Astrocyte of the cerebellum (primary cell): ENCODE measurements around the gene RPP14.
"Not testable (repeated sequence)": the region's sequence is repeated elsewhere in the genome, so short reads cannot be mapped to it uniquely, and the experiment has no call there.

ENCODE experiments used
- DNase-seq: peaks from one replicate; pipeline ENCODE4 v3.0.0-alpha.2; 2011; ENCODE audit warnings: low read depth
- H3K4me3 ChIP-seq: 2 replicates; pipeline ENCODE4 v1.5.1; 2011; ENCODE audit warnings: mild to moderate bottlenecking, low read depth, low read length, moderate library complexity
- CTCF ChIP-seq: IDR thresholded peaks from 2 replicates; pipeline ENCODE4 v1.5.1; 2012; ENCODE audit warnings: low read length, low read depth, moderate library complexity, mild to moderate bottlenecking; ENCODE audit errors: missing control alignments
- in situ Hi-C: cut with HindIII; loops from 2 replicates; pipeline ENCODE4 v1.10.0; 2017; ENCODE audit warnings: low sequenced_read_pairs

Gene RPP14

DNA sequence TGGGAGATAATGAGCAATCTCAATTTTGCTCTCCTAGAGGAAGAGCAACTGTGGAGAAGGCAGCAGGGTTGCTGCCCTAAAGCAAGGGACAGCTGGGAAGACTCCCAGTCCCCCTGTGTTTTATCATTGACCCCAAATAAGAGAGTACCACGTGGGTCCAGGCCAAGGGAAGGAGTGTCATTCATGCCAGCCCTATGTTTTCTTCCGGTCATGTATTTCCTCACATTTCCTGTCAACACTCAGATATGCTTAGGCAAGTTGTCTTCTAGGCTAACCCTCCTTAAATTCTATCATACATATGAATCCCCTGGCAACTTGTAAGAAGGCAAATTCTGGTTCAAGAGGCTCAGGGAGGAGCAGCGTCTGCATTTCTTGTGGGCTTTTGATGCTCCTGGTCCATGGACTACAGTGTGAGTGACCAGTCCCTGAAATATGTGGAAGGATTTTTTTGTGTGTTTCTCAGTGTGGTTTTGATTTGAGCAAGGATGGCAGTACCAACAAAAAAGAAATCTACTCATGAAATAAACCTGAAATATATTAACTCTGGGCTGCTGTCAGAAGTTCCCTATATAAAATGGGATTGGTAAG is 31.9 kb upstream of the RPP14 start:
- H3K4me3 ChIP-seq, result no peak overlapping the region
- TF ChIP-seq CTCF, result no peak
- in situ Hi-C loops, result no loop called here
- no peak for DNase-seq

GRCh38 chr3:58281069-58281468 is 25.0 kb upstream of the RPP14 start:
- no peak overlapping the region for H3K4me3 ChIP-seq
- no peak for TF ChIP-seq CTCF
- no peak for DNase-seq
- in situ Hi-C loops, result no loop called here

GRCh38 chr3:58285334-58285733 is 20.7 kb upstream of the RPP14 start:
- no peak overlapping the region for H3K4me3 ChIP-seq
- in situ Hi-C loops, result loop anchor here (5.0 kb wide), 1 partner anchor 93 kb away; no protein-coding TSS in a partner anchor
- TF ChIP-seq CTCF, result no peak
- DNase-seq, result no peak

DNA sequence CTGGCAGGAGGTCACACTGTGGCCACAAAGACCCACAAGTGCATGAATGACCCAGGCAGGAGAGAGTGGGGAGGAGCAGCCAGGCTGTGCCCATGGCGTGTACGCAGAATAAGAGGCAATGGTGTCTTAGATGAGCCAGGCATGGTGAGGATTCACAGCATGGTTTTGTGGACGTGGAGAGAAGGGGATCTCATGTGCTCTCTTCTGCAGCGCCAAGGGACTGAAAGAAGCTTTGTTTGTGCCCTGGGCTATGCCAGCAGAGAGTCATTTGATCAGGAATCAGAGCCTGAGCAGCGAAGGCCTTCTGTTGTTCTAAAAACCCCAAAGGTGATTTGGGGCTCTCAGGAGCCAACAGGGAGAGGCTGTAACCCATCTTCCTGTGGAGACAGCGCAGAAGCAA is 18.7 kb upstream of the RPP14 start:
- in situ Hi-C loops, result loop anchor here (5.0 kb wide), 1 partner anchor 95 kb away; no protein-coding TSS in a partner anchor

GRCh38 chr3:58288011-58288728 is 17.9 kb upstream of the RPP14 start:
- peak; percentile 16 for TF ChIP-seq CTCF
- in situ Hi-C loops, result loop anchor here (5.0 kb wide), 1 partner anchor 96 kb away; no protein-coding TSS in a partner anchor
- DNase-seq, result no peak

More for the DNA sequence above, 18.7 kb upstream of the RPP14 start:
- no peak for TF ChIP-seq CTCF
- no peak for DNase-seq
- no peak overlapping the region for H3K4me3 ChIP-seq

GRCh38 chr3:58288964-58289613 is 17.0 kb upstream of the RPP14 start:
- DNase-seq, H3K4me3 ChIP-seq: not testable (repeated sequence)
- in situ Hi-C loops, result loop anchor here (5.0 kb wide), 1 partner anchor 97 kb away; no protein-coding TSS in a partner anchor

More at GRCh38 chr3:58288011-58288728, 17.9 kb upstream of the RPP14 start:
- no peak overlapping the region for H3K4me3 ChIP-seq

DNA sequence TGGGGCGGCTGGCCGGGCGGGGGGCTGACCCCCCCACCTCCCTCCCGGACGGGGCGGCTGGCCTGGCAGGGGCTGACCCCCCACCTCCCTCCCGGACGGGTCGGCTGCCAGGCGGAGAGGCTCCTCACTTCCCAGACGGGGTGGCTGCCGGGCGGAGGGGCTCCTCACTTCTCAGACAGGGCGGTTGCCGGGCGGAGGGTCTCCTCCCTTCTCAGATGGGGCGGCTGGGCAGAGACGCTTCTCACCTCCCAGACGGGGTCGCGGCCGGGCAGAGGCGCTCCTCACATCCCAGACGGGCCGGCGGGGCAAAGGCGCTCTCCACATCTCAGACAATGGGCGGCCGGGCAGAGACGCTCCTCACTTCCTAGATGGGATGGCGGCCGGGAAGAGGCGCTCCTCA is 15.6 kb upstream of the RPP14 start:
- in situ Hi-C loops, result not testable (repeated sequence)

More for the DNA sequence above, 15.6 kb upstream of the RPP14 start:
- H3K4me3 ChIP-seq, DNase-seq: not testable (repeated sequence)
